ENCODE data around the gene IL1R2. TPM values are rescaled to one million over a fixed set of nuclear protein-coding genes. Genes with fewer than 3 reads are reported as not detected.

IL1R2 gene
- total and polyA plus RNA-seq, 2 experiments from 2014 or later, result 0.22 to 1.2 TPM

DNA sequence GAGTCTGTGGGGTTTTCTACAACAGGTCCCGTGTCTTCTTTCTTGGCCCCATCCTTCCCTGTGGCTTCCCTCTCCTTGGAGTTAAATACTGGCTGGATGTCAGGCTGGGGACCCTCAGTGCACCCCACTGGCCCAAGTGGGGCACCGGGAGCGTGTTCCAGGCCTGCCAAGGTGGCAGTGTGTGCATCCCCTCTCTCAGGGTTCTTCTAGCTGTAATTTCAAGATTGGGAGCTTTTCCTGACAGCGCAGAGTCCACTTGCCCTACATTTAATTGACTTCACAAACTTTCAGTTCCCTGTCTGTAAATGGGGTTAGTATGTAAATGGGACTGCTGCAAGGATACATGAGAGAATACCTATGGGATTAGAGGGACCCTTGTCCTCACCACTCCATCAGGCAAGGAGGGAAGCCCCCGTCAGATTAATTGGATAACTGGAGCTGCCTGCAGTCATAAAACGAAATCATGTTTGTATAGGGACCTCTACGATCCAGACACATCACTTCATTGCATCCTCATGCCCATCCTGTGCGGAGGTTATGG lies 66.6 kb downstream of the IL1R2 start:
- DNase-seq, result no peak
- H4K20me1 ChIP-seq (ENCODE audit: insufficient read depth), result no peaks in the 10 kb centered on the region
- no peaks in the 10 kb centered on the region for H3K9me3 ChIP-seq (ENCODE audit: low read depth)
- H3K27me3 ChIP-seq (replicated peaks; ENCODE audit: insufficient read depth), result no peaks in the 10 kb centered on the region
- H3K27ac ChIP-seq, result no peak overlapping the region
- H3K9me2 ChIP-seq (ENCODE audit: insufficient read depth), result no peaks in the 10 kb centered on the region
- H3F3A ChIP-seq (ENCODE audit: insufficient read depth), result peaks cover 14% of the 10 kb centered on the region
- H2AFZ ChIP-seq, result no peak overlapping the region
- in situ Hi-C loops (cut with MboI), result no loop called here
- 92 to 99% methylated on average over 8 of the region's 8 CpGs for WGBS, 2 experiments (ENCODE audit: low coverage in 1 of 2, low lambda C conversion rate in 2 of 2, missing lambda C conversion rate in 2 of 2)
- H3K36me3 ChIP-seq (ENCODE audit: low read depth), result no peaks in the 10 kb centered on the region
- TF ChIP-seq EZH2 (IDR thresholded peaks at IDR 0.05; ENCODE audit: insufficient read depth, poor library complexity, severe bottlenecking) (no peak), EZH2phosphoT487 (IDR thresholded peaks at IDR 0.05; ENCODE audit: insufficient read depth, low read depth) (no peak)
- H3K4me2 ChIP-seq (ENCODE audit: unreplicated experiment), result no peak overlapping the region
- H3K79me2 ChIP-seq (ENCODE audit: insufficient read depth), result no peaks in the 10 kb centered on the region
- no peak overlapping the region for H3K9ac ChIP-seq
- peaks cover 45% of the 10 kb centered on the region for H3K4me1 ChIP-seq (ENCODE audit: insufficient read depth)
- no peak overlapping the region for H3K4me3 ChIP-seq

DNA sequence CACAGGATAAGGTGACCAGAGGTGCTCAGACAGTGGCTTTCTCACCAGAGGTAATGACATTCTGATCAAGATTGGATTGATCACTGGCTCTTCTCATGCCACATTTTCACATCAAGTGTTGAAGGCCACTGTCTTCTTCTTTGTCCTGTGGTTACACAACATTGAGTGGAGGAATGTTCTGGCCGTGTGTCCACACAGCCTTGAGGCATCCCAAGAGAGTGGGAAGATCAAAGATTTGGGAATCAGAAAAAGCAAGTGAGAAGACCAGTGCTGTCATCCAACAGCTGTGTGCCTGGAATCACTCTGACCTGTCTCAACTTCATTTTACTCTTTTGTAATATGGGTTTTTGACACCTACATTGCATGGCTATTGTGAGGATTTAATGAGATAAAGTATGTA lies 67.4 kb downstream of the IL1R2 start:
- no peak overlapping the region for H3K27ac ChIP-seq
- no peaks in the 10 kb centered on the region for H3K79me2 ChIP-seq (ENCODE audit: insufficient read depth)
- DNase-seq, result peak; percentile 61
- WGBS, 2 experiments (ENCODE audit: low coverage in 1 of 2, low lambda C conversion rate in 2 of 2, missing lambda C conversion rate in 2 of 2), result 9 to 32% methylated on average over 1 of the region's 1 CpG
- no peak for TF ChIP-seq EZH2phosphoT487 (IDR thresholded peaks at IDR 0.05; ENCODE audit: insufficient read depth, low read depth)
- TF ChIP-seq EZH2 (IDR thresholded peaks at IDR 0.05; ENCODE audit: insufficient read depth, poor library complexity, severe bottlenecking), result no peak
- no peak overlapping the region for H3K4me2 ChIP-seq (ENCODE audit: unreplicated experiment)
- H3K36me3 ChIP-seq (ENCODE audit: low read depth), result no peaks in the 10 kb centered on the region
- H3K4me1 ChIP-seq (ENCODE audit: insufficient read depth), result peaks cover 52% of the 10 kb centered on the region
- in situ Hi-C loops (cut with MboI), result no loop called here
- no peaks in the 10 kb centered on the region for H3K27me3 ChIP-seq (replicated peaks; ENCODE audit: insufficient read depth)
- no peaks in the 10 kb centered on the region for H4K20me1 ChIP-seq (ENCODE audit: insufficient read depth)
- H3K4me3 ChIP-seq, result no peak overlapping the region
- H2AFZ ChIP-seq, result no peak overlapping the region
- H3K9ac ChIP-seq, result no peak overlapping the region
- H3K9me2 ChIP-seq (ENCODE audit: insufficient read depth), result no peaks in the 10 kb centered on the region
- no peaks in the 10 kb centered on the region for H3K9me3 ChIP-seq (ENCODE audit: low read depth)
- peaks cover 21% of the 10 kb centered on the region for H3F3A ChIP-seq (ENCODE audit: insufficient read depth)

DNA sequence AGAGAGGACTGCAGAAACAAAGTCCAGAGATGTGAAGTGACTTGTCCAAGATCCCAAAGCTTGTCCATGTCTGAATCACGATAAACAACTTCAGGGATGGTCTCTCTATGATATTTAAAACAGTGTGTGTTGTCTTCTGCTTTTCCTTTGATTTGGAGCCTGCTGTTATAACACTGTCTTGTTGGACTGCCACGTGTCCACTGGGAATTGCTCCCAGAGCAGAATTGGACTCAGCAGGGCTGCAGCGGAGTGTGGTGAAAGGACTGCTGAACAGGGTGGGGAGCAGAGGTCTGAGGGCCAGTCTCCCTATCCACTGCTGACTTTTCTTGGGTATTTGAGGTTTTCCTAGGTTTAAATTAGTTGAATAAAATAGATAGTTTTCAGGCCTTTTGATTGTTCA lies 68.3 kb downstream of the IL1R2 start:
- Histone ChIP-seq H2AFZ (no peak overlapping the region), H3F3A (ENCODE audit: insufficient read depth) (peaks cover 28% of the 10 kb centered on the region), H4K20me1 (ENCODE audit: insufficient read depth) (no peaks in the 10 kb centered on the region), H3K9ac (no peak overlapping the region), H3K27ac (no peak overlapping the region), H3K4me1 (ENCODE audit: insufficient read depth) (peaks cover 59% of the 10 kb centered on the region), H3K9me2 (ENCODE audit: insufficient read depth) (no peaks in the 10 kb centered on the region), H3K79me2 (ENCODE audit: insufficient read depth) (no peaks in the 10 kb centered on the region), H3K9me3 (ENCODE audit: low read depth) (no peaks in the 10 kb centered on the region), H3K4me2 (ENCODE audit: unreplicated experiment) (no peak overlapping the region), H3K4me3 (no peak overlapping the region), H3K36me3 (ENCODE audit: low read depth) (no peaks in the 10 kb centered on the region), H3K27me3 (replicated peaks; ENCODE audit: insufficient read depth) (no peaks in the 10 kb centered on the region)
- no peak for DNase-seq
- TF ChIP-seq EZH2phosphoT487 (IDR thresholded peaks at IDR 0.05; ENCODE audit: insufficient read depth, low read depth) (no peak), EZH2 (IDR thresholded peaks at IDR 0.05; ENCODE audit: insufficient read depth, poor library complexity, severe bottlenecking) (no peak)
- 55 to 70% methylated on average over 3 of the region's 3 CpGs for WGBS, 2 experiments (ENCODE audit: low coverage in 1 of 2, low lambda C conversion rate in 2 of 2, missing lambda C conversion rate in 2 of 2)
- in situ Hi-C loops (cut with MboI), result no loop called here

DNA sequence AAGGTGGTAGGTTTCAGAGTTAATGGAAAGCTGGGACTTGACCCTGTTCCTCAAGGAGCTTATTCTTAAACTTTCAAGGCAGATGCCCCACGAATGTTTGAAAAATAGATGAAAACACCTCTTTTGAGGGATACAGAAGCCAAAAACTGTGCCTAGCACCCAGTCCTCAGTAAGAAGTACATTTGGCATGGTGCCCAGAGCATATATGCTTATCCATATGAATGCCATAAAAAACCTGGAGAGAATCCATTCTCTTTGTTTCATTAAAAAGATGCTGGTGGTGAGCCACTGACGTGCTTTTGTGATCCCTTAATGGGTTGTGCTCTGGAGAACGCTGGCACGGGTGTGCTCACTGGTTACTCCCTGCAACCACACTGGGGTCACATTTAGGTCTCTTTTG lies 69.0 kb downstream of the IL1R2 start:
- no peaks in the 10 kb centered on the region for H3K79me2 ChIP-seq (ENCODE audit: insufficient read depth)
- no peaks in the 10 kb centered on the region for H3K9me3 ChIP-seq (ENCODE audit: low read depth)
- H2AFZ ChIP-seq, result no peak overlapping the region
- no peak for TF ChIP-seq EZH2 (IDR thresholded peaks at IDR 0.05; ENCODE audit: insufficient read depth, poor library complexity, severe bottlenecking)
- no peak for TF ChIP-seq EZH2phosphoT487 (IDR thresholded peaks at IDR 0.05; ENCODE audit: insufficient read depth, low read depth)
- H3K4me1 ChIP-seq (ENCODE audit: insufficient read depth), result peaks cover 60% of the 10 kb centered on the region
- no peak overlapping the region for H3K27ac ChIP-seq
- H3K36me3 ChIP-seq (ENCODE audit: low read depth), result no peaks in the 10 kb centered on the region
- H3K9ac ChIP-seq, result no peak overlapping the region
- 81 to 84% methylated on average over 4 of the region's 4 CpGs for WGBS, 2 experiments (ENCODE audit: low coverage in 1 of 2, low lambda C conversion rate in 2 of 2, missing lambda C conversion rate in 2 of 2)
- no peaks in the 10 kb centered on the region for H3K27me3 ChIP-seq (replicated peaks; ENCODE audit: insufficient read depth)
- no peak overlapping the region for H3K4me2 ChIP-seq (ENCODE audit: unreplicated experiment)
- in situ Hi-C loops (cut with MboI), result no loop called here
- H3K4me3 ChIP-seq, result no peak overlapping the region
- no peaks in the 10 kb centered on the region for H3K9me2 ChIP-seq (ENCODE audit: insufficient read depth)
- H3F3A ChIP-seq (ENCODE audit: insufficient read depth), result peaks cover 36% of the 10 kb centered on the region
- no peak for DNase-seq
- no peaks in the 10 kb centered on the region for H4K20me1 ChIP-seq (ENCODE audit: insufficient read depth)

DNA sequence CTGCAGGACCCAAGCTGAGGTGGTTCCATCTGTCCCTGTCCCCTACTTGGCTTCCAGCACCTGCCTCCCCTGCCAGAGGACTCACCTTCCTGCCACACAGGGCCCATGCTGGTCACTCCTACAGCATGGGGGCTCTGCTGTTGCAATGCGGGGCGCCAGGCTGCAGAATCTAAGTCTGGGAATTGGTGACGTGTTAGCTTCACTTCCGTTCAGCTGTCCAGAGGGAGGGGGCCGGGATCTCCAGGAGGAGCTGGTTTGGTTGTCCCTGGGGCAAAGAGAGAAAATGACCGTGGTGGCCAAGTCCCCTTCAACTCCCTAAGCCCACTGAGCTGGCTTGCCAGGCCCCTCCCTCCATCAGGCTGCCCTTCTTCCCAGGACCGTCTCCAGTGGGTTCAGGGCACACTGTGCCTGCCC lies 69.5 kb downstream of the IL1R2 start:
- TF ChIP-seq EZH2 (IDR thresholded peaks at IDR 0.05; ENCODE audit: insufficient read depth, poor library complexity, severe bottlenecking) (no peak), EZH2phosphoT487 (IDR thresholded peaks at IDR 0.05; ENCODE audit: insufficient read depth, low read depth) (no peak)
- DNase-seq, result no peak
- no peaks in the 10 kb centered on the region for H4K20me1 ChIP-seq (ENCODE audit: insufficient read depth)
- H3K4me1 ChIP-seq (ENCODE audit: insufficient read depth), result peaks cover 59% of the 10 kb centered on the region
- no peak overlapping the region for H3K4me3 ChIP-seq
- peaks cover 41% of the 10 kb centered on the region for H3F3A ChIP-seq (ENCODE audit: insufficient read depth)
- no peaks in the 10 kb centered on the region for H3K9me2 ChIP-seq (ENCODE audit: insufficient read depth)
- no peaks in the 10 kb centered on the region for H3K9me3 ChIP-seq (ENCODE audit: low read depth)
- in situ Hi-C loops (cut with MboI), result no loop called here
- 80 to 84% methylated on average over 7 of the region's 7 CpGs for WGBS, 2 experiments (ENCODE audit: low coverage in 1 of 2, low lambda C conversion rate in 2 of 2, missing lambda C conversion rate in 2 of 2)
- H3K9ac ChIP-seq, result peak overlapping the region; percentile 89; the same call in 1 of the 2 replicates
- H3K79me2 ChIP-seq (ENCODE audit: insufficient read depth), result no peaks in the 10 kb centered on the region
- peak overlapping the region; percentile 100 for H3K27ac ChIP-seq
- H3K36me3 ChIP-seq (ENCODE audit: low read depth), result no peaks in the 10 kb centered on the region
- H2AFZ ChIP-seq, result no peak overlapping the region
- H3K4me2 ChIP-seq (ENCODE audit: unreplicated experiment), result no peak overlapping the region
- no peaks in the 10 kb centered on the region for H3K27me3 ChIP-seq (replicated peaks; ENCODE audit: insufficient read depth)
